ENCODE measurements around the gene LAS1L.

LAS1L gene

DNA sequence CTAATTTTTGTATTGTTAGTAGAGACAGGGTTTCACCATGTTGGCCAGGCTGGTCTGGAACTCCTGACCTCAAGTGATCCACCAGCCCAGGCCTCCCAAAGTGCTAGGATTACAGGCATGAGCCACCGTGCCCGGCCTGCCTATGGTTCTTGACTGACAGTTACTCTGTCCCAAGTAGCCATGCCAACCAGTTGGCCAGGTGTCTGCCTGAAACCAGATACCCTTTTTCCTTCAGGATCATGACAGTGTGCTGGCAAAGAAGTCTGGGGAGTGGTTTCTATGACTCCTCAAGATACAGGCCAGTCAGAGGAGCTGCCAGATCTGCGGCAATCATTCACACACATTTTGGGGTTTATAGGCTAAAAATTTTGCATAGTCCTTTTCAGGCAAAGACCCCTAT lies 1.7 kb upstream of the LAS1L start:
- no peak overlapping the region for H3K4me2 ChIP-seq (ENCODE audit: low read depth, low read length, poor library complexity, severe bottlenecking)
- peaks cover 27% of the 10 kb centered on the region for H3K79me2 ChIP-seq (ENCODE audit: insufficient read depth, low read length)
- no peaks in the 10 kb centered on the region for H3F3A ChIP-seq (ENCODE audit: low read depth)
- no peak for TF ChIP-seq EZH2phosphoT487 (IDR thresholded peaks at IDR 0.05; ENCODE audit: borderline replicate concordance)
- TF ChIP-seq, protein P1, sequence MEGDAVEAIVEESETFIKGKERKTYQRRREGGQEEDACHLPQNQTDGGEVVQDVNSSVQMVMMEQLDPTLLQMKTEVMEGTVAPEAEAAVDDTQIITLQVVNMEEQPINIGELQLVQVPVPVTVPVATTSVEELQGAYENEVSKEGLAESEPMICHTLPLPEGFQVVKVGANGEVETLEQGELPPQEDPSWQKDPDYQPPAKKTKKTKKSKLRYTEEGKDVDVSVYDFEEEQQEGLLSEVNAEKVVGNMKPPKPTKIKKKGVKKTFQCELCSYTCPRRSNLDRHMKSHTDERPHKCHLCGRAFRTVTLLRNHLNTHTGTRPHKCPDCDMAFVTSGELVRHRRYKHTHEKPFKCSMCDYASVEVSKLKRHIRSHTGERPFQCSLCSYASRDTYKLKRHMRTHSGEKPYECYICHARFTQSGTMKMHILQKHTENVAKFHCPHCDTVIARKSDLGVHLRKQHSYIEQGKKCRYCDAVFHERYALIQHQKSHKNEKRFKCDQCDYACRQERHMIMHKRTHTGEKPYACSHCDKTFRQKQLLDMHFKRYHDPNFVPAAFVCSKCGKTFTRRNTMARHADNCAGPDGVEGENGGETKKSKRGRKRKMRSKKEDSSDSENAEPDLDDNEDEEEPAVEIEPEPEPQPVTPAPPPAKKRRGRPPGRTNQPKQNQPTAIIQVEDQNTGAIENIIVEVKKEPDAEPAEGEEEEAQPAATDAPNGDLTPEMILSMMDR (conservative IDR thresholded peaks at IDR 0.05; ENCODE audit: low read length), result no peak
- no peaks in the 10 kb centered on the region for H3K9me2 ChIP-seq (replicated peaks; ENCODE audit: low read depth, low read length)
- no peaks in the 10 kb centered on the region for H3K36me3 ChIP-seq (ENCODE audit: insufficient read depth, low read length)
- H3K9ac ChIP-seq (ENCODE audit: low read depth, low read length, poor library complexity, severe bottlenecking), result no peak overlapping the region
- H4K20me1 ChIP-seq (ENCODE audit: insufficient read depth, low read length, poor library complexity, severe bottlenecking), result peaks cover 12% of the 10 kb centered on the region
- H3K4me3 ChIP-seq (ENCODE audit: low read length, poor library complexity, severe bottlenecking), result no peak overlapping the region
- H3K4me1 ChIP-seq (ENCODE audit: insufficient read depth, low read length, poor library complexity, severe bottlenecking), result peaks cover 4% of the 10 kb centered on the region
- no peaks in the 10 kb centered on the region for H3K27me3 ChIP-seq (ENCODE audit: insufficient read depth, low read length, poor library complexity, severe bottlenecking)
- H3K9me3 ChIP-seq (ENCODE audit: insufficient read depth, low read depth, low read length), result no peaks in the 10 kb centered on the region
- H2AFZ ChIP-seq (ENCODE audit: low read length), result no peak overlapping the region

DNA sequence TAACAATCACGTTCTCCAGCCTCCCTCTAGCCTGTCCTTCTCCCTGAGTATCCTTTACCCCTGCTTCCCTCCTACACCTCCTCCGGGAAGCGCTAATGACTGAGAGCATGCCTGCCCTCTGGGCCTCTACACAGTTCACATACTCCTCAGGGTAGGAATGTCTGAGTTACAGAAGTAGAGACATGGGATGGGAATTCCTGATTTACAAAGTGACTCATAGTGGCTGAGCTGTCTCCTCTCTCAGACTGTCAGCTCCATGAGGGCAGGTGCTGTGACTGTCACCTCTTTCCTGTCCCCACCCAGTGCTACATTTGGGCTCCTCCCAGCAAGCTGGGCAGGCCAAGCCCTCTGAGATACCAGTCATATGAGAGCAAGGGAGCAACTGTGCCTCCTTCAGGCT lies 2.6 kb downstream of the LAS1L start:
- H3K4me1 ChIP-seq (ENCODE audit: insufficient read depth, low read length, poor library complexity, severe bottlenecking), result peaks cover 9% of the 10 kb centered on the region
- peaks cover 12% of the 10 kb centered on the region for H4K20me1 ChIP-seq (ENCODE audit: insufficient read depth, low read length, poor library complexity, severe bottlenecking)
- peak overlapping the region; percentile 94 for H3K4me2 ChIP-seq (ENCODE audit: low read depth, low read length, poor library complexity, severe bottlenecking)
- no peaks in the 10 kb centered on the region for H3K27me3 ChIP-seq (ENCODE audit: insufficient read depth, low read length, poor library complexity, severe bottlenecking)
- H3K4me3 ChIP-seq (ENCODE audit: low read length, poor library complexity, severe bottlenecking), result no peak overlapping the region
- no peak for TF ChIP-seq EZH2phosphoT487 (IDR thresholded peaks at IDR 0.05; ENCODE audit: borderline replicate concordance)
- TF ChIP-seq, protein P1 (conservative IDR thresholded peaks at IDR 0.05; ENCODE audit: low read length), result no peak
- no peaks in the 10 kb centered on the region for H3K9me2 ChIP-seq (replicated peaks; ENCODE audit: low read depth, low read length)
- H3K9me3 ChIP-seq (ENCODE audit: insufficient read depth, low read depth, low read length), result no peaks in the 10 kb centered on the region
- no peak overlapping the region for H3K9ac ChIP-seq (ENCODE audit: low read depth, low read length, poor library complexity, severe bottlenecking)
- H3F3A ChIP-seq (ENCODE audit: low read depth), result no peaks in the 10 kb centered on the region
- H3K36me3 ChIP-seq (ENCODE audit: insufficient read depth, low read length), result peaks cover 23% of the 10 kb centered on the region; the same call in 1 of the 2 replicates
- no peak overlapping the region for H2AFZ ChIP-seq (ENCODE audit: low read length)
- H3K79me2 ChIP-seq (ENCODE audit: insufficient read depth, low read length), result peaks cover 27% of the 10 kb centered on the region

DNA sequence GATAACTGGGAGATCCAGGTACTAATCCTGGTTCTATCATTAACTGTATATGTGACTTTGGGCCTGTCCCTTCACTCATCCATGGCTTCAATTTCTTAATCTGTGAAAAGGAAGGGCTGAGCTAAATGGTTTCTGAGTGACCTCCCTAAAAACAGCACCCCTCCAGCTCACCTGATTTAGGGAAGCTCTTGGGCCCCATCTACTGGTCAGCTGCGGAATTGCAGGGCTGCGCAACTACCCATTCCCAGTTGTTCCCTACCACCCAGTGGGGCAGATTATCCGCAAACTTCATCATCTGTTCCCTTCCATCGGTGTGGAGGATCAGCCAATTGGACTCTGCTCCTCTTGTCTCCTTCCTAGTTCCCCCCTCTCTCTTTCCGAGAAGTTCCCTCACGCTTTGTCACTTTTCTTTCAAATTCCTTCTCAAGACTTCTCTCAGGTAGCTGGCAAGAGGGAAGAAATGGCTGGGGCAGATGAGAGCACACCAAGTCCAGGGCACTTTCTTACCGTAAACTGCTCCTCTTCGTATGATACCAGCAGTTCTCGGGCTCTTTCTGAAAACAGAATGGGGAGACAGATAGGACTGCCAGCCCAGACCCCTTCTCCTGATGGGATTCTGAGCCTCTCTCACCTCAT lies 5.8 kb downstream of the LAS1L start:
- H4K20me1 ChIP-seq (ENCODE audit: insufficient read depth, low read length, poor library complexity, severe bottlenecking), result peaks cover 8% of the 10 kb centered on the region
- no peak overlapping the region for H2AFZ ChIP-seq (ENCODE audit: low read length)
- peaks cover 46% of the 10 kb centered on the region; the same call in 1 of the 2 replicates for H3K36me3 ChIP-seq (ENCODE audit: insufficient read depth, low read length)
- H3K4me2 ChIP-seq (ENCODE audit: low read depth, low read length, poor library complexity, severe bottlenecking), result peak overlapping the region; percentile 32
- H3K9me3 ChIP-seq (ENCODE audit: insufficient read depth, low read depth, low read length), result no peaks in the 10 kb centered on the region
- no peak overlapping the region for H3K4me3 ChIP-seq (ENCODE audit: low read length, poor library complexity, severe bottlenecking)
- TF ChIP-seq EZH2phosphoT487 (IDR thresholded peaks at IDR 0.05; ENCODE audit: borderline replicate concordance), result no peak
- TF ChIP-seq, protein P1 (conservative IDR thresholded peaks at IDR 0.05; ENCODE audit: low read length), result peak; percentile 88
- no peaks in the 10 kb centered on the region for H3F3A ChIP-seq (ENCODE audit: low read depth)
- H3K27me3 ChIP-seq (ENCODE audit: insufficient read depth, low read length, poor library complexity, severe bottlenecking), result no peaks in the 10 kb centered on the region
- no peaks in the 10 kb centered on the region for H3K9me2 ChIP-seq (replicated peaks; ENCODE audit: low read depth, low read length)
- no peak overlapping the region for H3K9ac ChIP-seq (ENCODE audit: low read depth, low read length, poor library complexity, severe bottlenecking)
- H3K79me2 ChIP-seq (ENCODE audit: insufficient read depth, low read length), result peaks cover 20% of the 10 kb centered on the region
- peaks cover 9% of the 10 kb centered on the region for H3K4me1 ChIP-seq (ENCODE audit: insufficient read depth, low read length, poor library complexity, severe bottlenecking)

Data from Loucy (cell line).